Adrenal gland (tissue), 5 donors: ENCODE data around the gene FCN1.

Experiments used
- CTCF ChIP-seq, 6 experiments: fragments of 450-650 bp in 4 of 6; fragments of 200-600 bp in 2 of 6; sonication (generic) in 1 of 6; IDR thresholded peaks; 1 replicate in 5 of 6; 2 replicates in 1 of 6; pipeline versions ENCODE4 v1.5.1 to v1.8.0; 2016 to 2021; ENCODE audit warnings: antibody characterized with exemption in 6 of 6, mild to moderate bottlenecking in 2 of 6, moderate library complexity in 1 of 6
- POLR2A ChIP-seq, 2 donors: fragments of 450-650 bp; IDR thresholded peaks; one replicate each; pipeline ENCODE4 v1.6.1; 2017; ENCODE audit warnings: antibody characterized with exemption in 2 of 2, mild to moderate bottlenecking in 2 of 2, moderate library complexity in 1 of 2
- donor health status: DM: no; HTN: no; CAD: no.

GRCh38 chr9:134925011-134925511, 7.3 kb upstream of the FCN1 start:
- TF ChIP-seq POLR2A (IDR thresholded peaks at IDR 0.05) (no peak), CTCF (IDR thresholded peaks at IDR 0.05) (no peak)
